GM12878 (cell line): Measurements from ENCODE around the gene RAD51. TPM values are rescaled to one million over a fixed set of nuclear protein-coding genes. Genes with fewer than 3 reads are reported as not detected.

Experiments
- ATAC-seq: fragments of 200-7000 bp; cut with Tn5 transposase; 3 replicates; pipeline ENCODE4 v1.9.1; 2020; ENCODE audit warnings: mild to moderate bottlenecking, moderate library complexity
- BruUV-seq: library from RNA; stranded (reverse); fragments of 400-500 nt; replicated peaks from 2 replicates; lab custom pipeline; 2021; lab: Mats Ljungman, UMichigan
- CTCF ChIA-PET: fragments of 300-600 bp; sonication (Branson Sonifier 250); formaldehyde crosslinking; extraction: SDS; loops from one replicate; lab custom pipeline; 2021; ENCODE audit warnings: inconsistent platforms; lab: Yijun Ruan, JAX
- POLR2A ChIA-PET: fragments of 350-600 bp; formaldehyde crosslinking; extraction: SDS; loops from one replicate; lab custom pipeline; 2021; ENCODE audit warnings: inconsistent platforms; lab: Charles Lee
- RAD21 ChIA-PET: fragments of 300-600 bp; sonication (Branson Sonifier 250); formaldehyde crosslinking; loops from one replicate; lab custom pipeline; 2023; ENCODE audit warnings: antibody characterized with exemption; ENCODE audit not compliant: unreplicated experiment; lab: Charles Lee
- SMC1A ChIA-PET: fragments of 300-600 bp; sonication (Branson Sonifier 250); formaldehyde crosslinking; loops from one replicate; lab custom pipeline; 2023; ENCODE audit not compliant: unreplicated experiment, uncharacterized antibody; lab: Charles Lee
- DNase-seq: peaks from one replicate; pipeline ENCODE4 v3.0.0-alpha.2; 2011; ENCODE audit warnings: low read depth, low spot score
- FAIRE-seq: peaks from 3 replicates; lab custom pipeline; 2011; peaks lifted over from hg19 to GRCh38; lab: Jason Lieb, UNC
- H2AFZ ChIP-seq: 2 replicates; pipeline ENCODE4 v1.6.0; 2011; ENCODE audit warnings: low read depth, low read length, control low read depth; ENCODE audit not compliant: control insufficient read depth
- H3K27ac ChIP-seq: 2 replicates; pipeline ENCODE4 v1.5.1; 2011; ENCODE audit warnings: control low read depth; ENCODE audit not compliant: control insufficient read depth, insufficient read depth
- H3K27me3 ChIP-seq, 2 experiments: replicated peaks in 1 of 2; 2 replicates each; pipeline versions ENCODE4 v1.6.0 to v1.6.1; 2011; ENCODE audit warnings: low read length in 1 of 2; ENCODE audit not compliant: control insufficient read depth in 2 of 2, insufficient read depth in 2 of 2
- H3K36me3 ChIP-seq, 2 experiments: 2 replicates each; pipeline ENCODE4 v1.5.1; 2011; ENCODE audit warnings: low read length in 1 of 2; ENCODE audit not compliant: control insufficient read depth in 2 of 2, insufficient read depth in 2 of 2
- H3K4me1 ChIP-seq: 2 replicates; pipeline ENCODE4 v1.6.1; 2011; ENCODE audit warnings: mild to moderate bottlenecking, low read length, moderate library complexity, mixed read lengths; ENCODE audit not compliant: control insufficient read depth, insufficient read depth
- H3K4me2 ChIP-seq: 2 replicates; pipeline ENCODE4 v1.6.0; 2011; ENCODE audit warnings: control low read depth; ENCODE audit not compliant: control insufficient read depth, insufficient read depth
- H3K4me3 ChIP-seq: fragments of 200-600 bp; sonication (generic); 2 replicates; pipeline ENCODE4 v1.5.1; 2016
- H3K79me2 ChIP-seq: 2 replicates; pipeline ENCODE4 v1.6.0; 2011; ENCODE audit warnings: low read length; ENCODE audit not compliant: control insufficient read depth, insufficient read depth
- H3K9ac ChIP-seq: 2 replicates; pipeline ENCODE4 v1.8.0; 2011; ENCODE audit warnings: low read length, control low read depth, mixed read lengths; ENCODE audit not compliant: control insufficient read depth, insufficient read depth
- H3K9me3 ChIP-seq: replicated peaks from 3 replicates; pipeline ENCODE4 v1.5.1; 2011; ENCODE audit warnings: mild to moderate bottlenecking, low read length; ENCODE audit not compliant: control insufficient read depth, insufficient read depth
- H4K20me1 ChIP-seq: 2 replicates; pipeline ENCODE4 v1.6.0; 2011; ENCODE audit not compliant: control insufficient read depth, insufficient read depth
- BCL11A ChIP-seq: IDR thresholded peaks from 2 replicates; pipeline ENCODE4 v1.6.1; 2011; ENCODE audit warnings: low read depth, low read length
- BMI1 ChIP-seq: fragments of 450-650 bp; IDR thresholded peaks from 2 replicates; pipeline ENCODE4 v1.6.1; 2016; ENCODE audit warnings: mild to moderate bottlenecking, moderate library complexity, borderline replicate concordance
- BRCA1 ChIP-seq: IDR thresholded peaks from 2 replicates; pipeline ENCODE4 v1.6.1; 2011; ENCODE audit warnings: low read depth, low read length, improper control_type of control experiment
- CEBPB ChIP-seq, 2 experiments: fragments of 150-350 bp in 1 of 2; IDR thresholded peaks; 2 replicates each; pipeline ENCODE4 v1.6.1; 2012 to 2014; ENCODE audit warnings: low read depth in 2 of 2, low read length in 2 of 2, borderline replicate concordance in 1 of 2, inconsistent platforms in 1 of 2
- ELK1 ChIP-seq: IDR thresholded peaks from 2 replicates; pipeline ENCODE4 v1.6.1; 2012; ENCODE audit warnings: low read depth, low read length, improper control_type of control experiment
- EP300 ChIP-seq, 2 experiments: fragments of 150-350 bp in 1 of 2; IDR thresholded peaks; 2 replicates each; pipeline ENCODE4 v1.6.1; 2011 to 2012; ENCODE audit warnings: low read depth in 2 of 2, low read length in 2 of 2, borderline replicate concordance in 1 of 2, improper control_type of control experiment in 1 of 2, inconsistent platforms in 1 of 2; ENCODE audit not compliant: control insufficient read depth in 1 of 2
- EZH2 ChIP-seq: IDR thresholded peaks from 2 replicates; pipeline ENCODE4 v1.6.1; 2012; ENCODE audit warnings: low read depth, mild to moderate bottlenecking, control low read depth, inconsistent platforms, low read length, borderline replicate concordance; ENCODE audit not compliant: control insufficient read depth
- FOXM1 ChIP-seq: IDR thresholded peaks from 2 replicates; pipeline ENCODE4 v1.6.1; 2012; ENCODE audit warnings: low read depth, mild to moderate bottlenecking, inconsistent platforms, low read length, moderate library complexity
- NFIC ChIP-seq: IDR thresholded peaks from 2 replicates; pipeline ENCODE4 v1.6.1; 2012; ENCODE audit warnings: low read depth, mild to moderate bottlenecking, inconsistent platforms, low read length, moderate library complexity
- NR2C1 ChIP-seq: fragments of 450-650 bp; IDR thresholded peaks from 2 replicates; pipeline ENCODE4 v1.6.1; 2017; ENCODE audit warnings: antibody characterized with exemption, mild to moderate bottlenecking, moderate library complexity
- NR2F1 ChIP-seq: fragments of 450-650 bp; conservative IDR thresholded peaks from 2 replicates; pipeline ENCODE4 v1.6.1; 2017; ENCODE audit warnings: mild to moderate bottlenecking
- PAX5 ChIP-seq: IDR thresholded peaks from 2 replicates; pipeline ENCODE4 v1.6.1; 2011; ENCODE audit warnings: low read depth, low read length, borderline replicate concordance
- TAF1 ChIP-seq: IDR thresholded peaks from 2 replicates; pipeline ENCODE4 v1.6.1; 2011; ENCODE audit warnings: mild to moderate bottlenecking, low read depth, low read length, borderline replicate concordance
- TCF3 ChIP-seq: IDR thresholded peaks from 2 replicates; pipeline ENCODE4 v1.6.1; 2012; ENCODE audit warnings: low read depth, mild to moderate bottlenecking, low read length, borderline replicate concordance; ENCODE audit not compliant: insufficient read depth
- YBX1 ChIP-seq: fragments of 450-650 bp; IDR thresholded peaks from 2 replicates; pipeline ENCODE4 v1.6.1; 2016; ENCODE audit warnings: antibody characterized with exemption
- YY1 ChIP-seq: IDR thresholded peaks from 2 replicates; pipeline ENCODE4 v1.6.1; 2011; ENCODE audit warnings: low read depth, mild to moderate bottlenecking, low read length
- WGBS: methylation state at CpG from one replicate; pipeline ENCODE4 v1.1.6; 2016; ENCODE audit warnings: low lambda C conversion rate; ENCODE audit not compliant: insufficient replicate concordance, insufficient coverage; ENCODE audit errors: missing lambda C conversion rate; 5-methylcytosine and 5-hydroxymethylcytosine counted together
- in situ Hi-C: fragments of 300-500 bp; cut with MboI; formaldehyde crosslinking; loops from 9 replicates; pipeline ENCODE4 v1.14.3; 2018; ENCODE audit warnings: mixed read lengths
- intact Hi-C: fragments of 100-400 bp; cut with micrococcal nuclease; formaldehyde crosslinking; loops from one replicate; pipeline ENCODE4 v1.14.2; 2022; ENCODE audit not compliant: unreplicated experiment
- polyA plus RNA-seq, 11 experiments: library from polyadenylated mRNA; depleted of rRNA in 4 of 11; unstranded in 6 of 11; stranded (reverse) in 5 of 11; fragments of >200 nt; fragmentation: Nextera tagmentation in 4 of 11; fragmentation: Illumina TruSeq in 1 of 11; extraction: Ambion mirVana in 4 of 11; extraction: Trizol in 1 of 11; gene quantifications; 1 replicate in 1 of 11; 2 replicates in 10 of 11; pipeline versions ENCODE4 v1.2.1 to v1.2.3, GENCODE V29; 2011 to 2016; ENCODE audit warnings: inconsistent platforms in 2 of 11, missing spikeins in 2 of 11, low read depth in 1 of 11
- total RNA-seq, 4 experiments: library from RNA; depleted of rRNA in 3 of 4; stranded (reverse); fragments of >200 nt in 3 of 4; fragmentation: Illumina TruSeq in 1 of 4; extraction: Trizol in 1 of 4; gene quantifications; 2 replicates each; pipeline versions ENCODE4 v1.2.1 to v1.2.3, GENCODE V29; 2013 to 2021
- TF ChIP-seq, protein P1 (sequence below): fragments of 450-650 bp; IDR thresholded peaks from 2 replicates; pipeline ENCODE4 v1.6.1; 2017; ENCODE audit warnings: antibody characterized with exemption, mild to moderate bottlenecking, moderate library complexity

The RAD51 gene
- total and polyA plus RNA-seq, 10 of the 15 experiments (the other 5 are each of a cell fraction or from before 2014, with no cell fraction given), result 13.1 to 55.0 (median 30.6) TPM

DNA sequence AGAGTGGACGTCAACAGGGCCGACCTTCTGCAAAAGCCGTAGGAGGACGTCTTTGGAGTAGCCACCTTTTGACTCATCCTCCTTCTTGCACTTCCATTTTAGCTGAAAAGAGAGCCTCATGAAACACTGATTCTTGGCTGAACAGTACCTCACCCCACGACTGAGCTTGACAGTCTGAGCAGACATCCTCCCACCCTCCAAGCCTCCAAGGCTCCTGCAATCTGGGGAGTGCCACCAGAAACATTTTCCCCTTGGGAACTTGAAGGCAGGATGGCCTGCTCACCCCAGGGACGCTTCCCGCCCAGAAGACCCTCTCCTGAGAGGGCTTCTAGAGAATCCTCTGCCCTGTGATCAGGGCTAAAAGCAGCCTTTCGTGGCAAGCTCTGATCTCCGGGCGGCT is 80.0 kb downstream of the RAD51 start (continued):
- TF ChIP-seq CEBPB (IDR thresholded peaks at IDR 0.05; ENCODE audit: borderline replicate concordance in 1 of 2, low read depth in 2 of 2, low read length in 2 of 2), result no peak
- TF ChIP-seq NR2C1, result no peak
- no peak for TF ChIP-seq NR2F1
- TF ChIP-seq FOXM1, result no peak

GRCh38 chr15:40775740-40776536 is 81.0 kb downstream of the RAD51 start:
- no peaks in the 10 kb centered on the region for H4K20me1 ChIP-seq
- no peaks in the 10 kb centered on the region for H3K79me2 ChIP-seq
- no peak overlapping the region for H3K9ac ChIP-seq
- H3K36me3 ChIP-seq, result peaks cover 2 to 24% of the 10 kb centered on the region in 2 experiments; a peak in 3 of 4 replicates
- SMC1A ChIA-PET, result interaction anchor here (1.6 kb wide), 1 partner anchor 116 kb away, joined by 6 read pairs; no protein-coding TSS in a partner anchor
- no peaks in the 10 kb centered on the region for H3K27me3 ChIP-seq
- no peak for ATAC-seq
- H3K4me1 ChIP-seq, result peaks cover under 1% of the 10 kb centered on the region
- H2AFZ ChIP-seq, result no peak overlapping the region
- no peak overlapping the region for H3K27ac ChIP-seq
- BruUV-seq, result no TSS peak
- 96% methylated on average over 13 of the region's 14 CpGs for WGBS
- TF ChIP-seq NFIC, result no peak
- TF ChIP-seq YBX1, result no peak
- TF ChIP-seq TAF1, result no peak
- TF ChIP-seq YY1, result no peak
- no peak for TF ChIP-seq TCF3
- TF ChIP-seq PAX5, result no peak
- no peak for TF ChIP-seq ELK1
- no peak for TF ChIP-seq EP300 (IDR thresholded peaks at IDR 0.05; ENCODE audit: borderline replicate concordance in 1 of 2, control insufficient read depth in 1 of 2, low read depth in 2 of 2, low read length in 2 of 2)
- no peak for TF ChIP-seq BRCA1
- no peak for TF ChIP-seq BCL11A
- TF ChIP-seq, protein P1, sequence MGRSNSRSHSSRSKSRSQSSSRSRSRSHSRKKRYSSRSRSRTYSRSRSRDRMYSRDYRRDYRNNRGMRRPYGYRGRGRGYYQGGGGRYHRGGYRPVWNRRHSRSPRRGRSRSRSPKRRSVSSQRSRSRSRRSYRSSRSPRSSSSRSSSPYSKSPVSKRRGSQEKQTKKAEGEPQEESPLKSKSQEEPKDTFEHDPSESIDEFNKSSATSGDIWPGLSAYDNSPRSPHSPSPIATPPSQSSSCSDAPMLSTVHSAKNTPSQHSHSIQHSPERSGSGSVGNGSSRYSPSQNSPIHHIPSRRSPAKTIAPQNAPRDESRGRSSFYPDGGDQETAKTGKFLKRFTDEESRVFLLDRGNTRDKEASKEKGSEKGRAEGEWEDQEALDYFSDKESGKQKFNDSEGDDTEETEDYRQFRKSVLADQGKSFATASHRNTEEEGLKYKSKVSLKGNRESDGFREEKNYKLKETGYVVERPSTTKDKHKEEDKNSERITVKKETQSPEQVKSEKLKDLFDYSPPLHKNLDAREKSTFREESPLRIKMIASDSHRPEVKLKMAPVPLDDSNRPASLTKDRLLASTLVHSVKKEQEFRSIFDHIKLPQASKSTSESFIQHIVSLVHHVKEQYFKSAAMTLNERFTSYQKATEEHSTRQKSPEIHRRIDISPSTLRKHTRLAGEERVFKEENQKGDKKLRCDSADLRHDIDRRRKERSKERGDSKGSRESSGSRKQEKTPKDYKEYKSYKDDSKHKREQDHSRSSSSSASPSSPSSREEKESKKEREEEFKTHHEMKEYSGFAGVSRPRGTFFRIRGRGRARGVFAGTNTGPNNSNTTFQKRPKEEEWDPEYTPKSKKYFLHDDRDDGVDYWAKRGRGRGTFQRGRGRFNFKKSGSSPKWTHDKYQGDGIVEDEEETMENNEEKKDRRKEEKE, result no peak
- TF ChIP-seq EZH2, result no peak
- no peak for TF ChIP-seq BMI1
- no peak for DNase-seq
- RAD21 ChIA-PET, result no interaction called here
- CTCF ChIA-PET, result interaction anchor here (1.6 to 2.0 kb wide), 2 partner anchors 11 to 97 kb away, joined by 3 to 5 read pairs; no protein-coding TSS in a partner anchor
- no peak overlapping the region for H3K4me2 ChIP-seq
- in situ Hi-C loops, result no loop called here
- no peak overlapping the region for H3K4me3 ChIP-seq
- intact Hi-C loops, result no loop called here
- no peak for FAIRE-seq
- H3K9me3 ChIP-seq, result no peaks in the 10 kb centered on the region
- POLR2A ChIA-PET, result no interaction called here
